ENCODE data around the gene ATG16L1.

- no peak for TF ChIP-seq POLR2AphosphoS5 (IDR thresholded peaks at IDR 0.05)
- TF ChIP-seq, protein P1, sequence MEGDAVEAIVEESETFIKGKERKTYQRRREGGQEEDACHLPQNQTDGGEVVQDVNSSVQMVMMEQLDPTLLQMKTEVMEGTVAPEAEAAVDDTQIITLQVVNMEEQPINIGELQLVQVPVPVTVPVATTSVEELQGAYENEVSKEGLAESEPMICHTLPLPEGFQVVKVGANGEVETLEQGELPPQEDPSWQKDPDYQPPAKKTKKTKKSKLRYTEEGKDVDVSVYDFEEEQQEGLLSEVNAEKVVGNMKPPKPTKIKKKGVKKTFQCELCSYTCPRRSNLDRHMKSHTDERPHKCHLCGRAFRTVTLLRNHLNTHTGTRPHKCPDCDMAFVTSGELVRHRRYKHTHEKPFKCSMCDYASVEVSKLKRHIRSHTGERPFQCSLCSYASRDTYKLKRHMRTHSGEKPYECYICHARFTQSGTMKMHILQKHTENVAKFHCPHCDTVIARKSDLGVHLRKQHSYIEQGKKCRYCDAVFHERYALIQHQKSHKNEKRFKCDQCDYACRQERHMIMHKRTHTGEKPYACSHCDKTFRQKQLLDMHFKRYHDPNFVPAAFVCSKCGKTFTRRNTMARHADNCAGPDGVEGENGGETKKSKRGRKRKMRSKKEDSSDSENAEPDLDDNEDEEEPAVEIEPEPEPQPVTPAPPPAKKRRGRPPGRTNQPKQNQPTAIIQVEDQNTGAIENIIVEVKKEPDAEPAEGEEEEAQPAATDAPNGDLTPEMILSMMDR (IDR thresholded peaks at IDR 0.05; ENCODE audit: poor library complexity, severe bottlenecking): no peak
These were observed 30.1 kb downstream of the ATG16L1 start for GRCh38 chr2:233281553-233281952.
